Activated T-cell treated with anti-CD3 and anti-CD28 coated beads, Interleukin-2, amount 50 U/mL, for 24 hours (primary cell): ENCODE measurements around the gene BAZ2A.
"Not testable (repeated sequence)": the region's sequence is repeated elsewhere in the genome, so short reads cannot be mapped to it uniquely, and the experiment has no call there.

Experiments
- DNase-seq: peaks from one replicate; pipeline ENCODE4 v3.0.0-alpha.2; 2020
- H3K27ac Mint-ChIP-seq: 2 replicates; pipeline ENCODE4 v1.8.0; 2020; ENCODE audit warnings: mild to moderate bottlenecking, mixed read lengths
- H3K27me3 Mint-ChIP-seq: 2 replicates; pipeline ENCODE4 v1.8.0; 2020; ENCODE audit warnings: mixed read lengths
- H3K36me3 Mint-ChIP-seq: 2 replicates; pipeline ENCODE4 v1.8.0; 2020; ENCODE audit warnings: low read depth, mixed read lengths
- H3K4me1 Mint-ChIP-seq: 2 replicates; pipeline ENCODE4 v1.8.0; 2020; ENCODE audit warnings: low read depth, mixed read lengths
- H3K4me3 Mint-ChIP-seq: 2 replicates; pipeline ENCODE4 v1.8.0; 2020; ENCODE audit warnings: mild to moderate bottlenecking, moderate library complexity, mixed read lengths
- H3K9me3 Mint-ChIP-seq: 2 replicates; pipeline ENCODE4 v1.8.0; 2020; ENCODE audit warnings: mixed read lengths

Gene BAZ2A

DNA sequence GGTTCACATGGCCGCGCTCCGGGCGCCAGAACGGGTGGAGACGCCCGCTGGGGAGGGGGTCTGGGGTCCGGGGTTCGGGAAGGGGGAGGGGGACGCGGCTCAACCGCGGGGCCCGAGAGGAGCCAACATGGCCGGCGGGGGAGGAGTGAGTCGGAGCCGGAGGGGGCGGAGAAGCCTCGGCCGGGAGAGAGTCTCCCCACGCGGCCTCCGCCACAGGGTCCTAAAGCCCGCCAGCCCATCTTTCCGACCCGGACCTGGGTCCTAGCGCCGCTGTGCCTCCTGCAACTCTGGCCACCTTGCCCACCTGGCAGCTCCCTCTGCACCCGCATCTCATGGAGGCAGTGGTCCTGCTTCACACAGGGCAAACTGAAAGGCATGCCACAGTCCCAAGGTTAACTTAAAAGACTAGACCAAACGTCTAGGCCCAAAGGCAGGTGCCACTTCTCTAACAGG, at the start of gene BAZ2A:
Gene BAZ2A, minus strand, starts transcription at position 147 of the 453 bp plus-strand sequence. CDS start 12,796 bp downstream, outside the sequence.
- Mint-ChIP-seq H3K27me3 (no peaks in the 10 kb centered on the region), H3K9me3 (no peaks in the 10 kb centered on the region), H3K27ac (peak within 1 kb of the TSS; percentile 90), H3K36me3 (peaks cover 41% of the 10 kb centered on the region), H3K4me1 (peaks cover 77% of the 10 kb centered on the region), H3K4me3 (peak within 1 kb of the TSS; percentile 95)
- peak; percentile 88 for DNase-seq

- peak; percentile 20 for DNase-seq
- peak overlapping the region; percentile 89 for H3K27ac Mint-ChIP-seq
- H3K27me3 Mint-ChIP-seq, result no peaks in the 10 kb centered on the region
- peaks cover 76% of the 10 kb centered on the region for H3K4me1 Mint-ChIP-seq
- peak overlapping the region; percentile 36 for H3K4me3 Mint-ChIP-seq
- peaks cover 85% of the 10 kb centered on the region for H3K36me3 Mint-ChIP-seq
- no peaks in the 10 kb centered on the region for H3K9me3 Mint-ChIP-seq
Observed at GRCh38 chr12:56678852-56679251, 48.7 kb upstream of the BAZ2A start.

DNA sequence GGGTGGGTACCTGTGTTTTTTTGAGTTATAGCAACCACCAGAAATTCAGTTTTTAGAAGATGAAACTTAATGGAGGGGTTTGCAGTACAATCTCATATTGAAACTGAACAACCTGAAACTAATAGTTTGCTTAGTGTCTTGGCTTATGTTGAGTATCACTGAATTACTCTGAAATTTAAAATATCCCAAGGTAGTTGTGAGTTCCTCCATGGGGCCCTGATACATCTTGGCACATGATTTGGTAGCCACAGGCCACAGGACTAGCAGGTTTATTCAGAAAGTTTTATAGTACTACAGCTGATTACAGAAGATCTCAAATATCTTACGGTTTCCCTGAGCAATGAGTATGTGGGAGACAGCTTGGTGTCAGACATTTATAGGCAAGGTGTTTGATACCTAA, 47.6 kb upstream of the BAZ2A start:
- H3K27me3 Mint-ChIP-seq, result no peaks in the 10 kb centered on the region
- peak overlapping the region; percentile 86 for H3K27ac Mint-ChIP-seq
- peaks cover 85% of the 10 kb centered on the region for H3K36me3 Mint-ChIP-seq
- peaks cover 78% of the 10 kb centered on the region for H3K4me1 Mint-ChIP-seq
- H3K4me3 Mint-ChIP-seq, result peak overlapping the region; percentile 19
- H3K9me3 Mint-ChIP-seq, result no peaks in the 10 kb centered on the region
- peak; percentile 27 for DNase-seq

DNA sequence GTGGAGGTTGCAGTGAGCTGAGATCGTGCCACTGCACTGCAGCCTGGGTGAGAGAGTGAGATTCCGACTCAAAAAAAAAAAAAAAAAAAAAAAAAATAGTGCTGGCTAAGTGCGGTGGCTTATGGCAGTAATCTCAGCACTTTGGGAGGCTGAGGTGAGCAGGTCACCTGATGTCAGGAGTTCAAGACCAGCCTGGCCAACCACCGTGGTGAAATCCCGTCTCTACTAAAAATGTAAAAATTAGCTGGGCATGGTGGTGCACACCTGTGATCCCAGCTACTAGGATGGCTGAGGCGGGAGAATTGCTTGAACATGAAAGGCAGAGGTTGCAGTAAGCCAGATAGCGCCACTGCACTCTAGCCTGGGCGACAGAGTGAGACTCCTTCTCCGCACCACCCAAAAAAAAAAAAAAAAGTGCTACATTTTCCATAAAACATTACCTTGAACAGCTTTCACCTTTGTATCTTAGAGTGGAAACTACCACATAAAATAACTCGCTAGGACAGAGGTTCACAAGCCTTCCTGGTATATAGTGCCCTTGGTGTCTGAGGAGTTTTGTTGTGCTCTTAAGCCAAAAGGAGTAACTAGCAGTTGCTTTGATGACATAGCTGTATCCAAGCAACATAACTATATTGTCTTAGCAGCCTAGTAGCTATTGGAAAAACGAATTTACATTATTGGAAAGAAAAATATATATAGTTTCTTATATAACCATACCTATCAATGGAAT, 46.9 kb upstream of the BAZ2A start:
- Mint-ChIP-seq H3K27me3 (no peaks in the 10 kb centered on the region), H3K4me3 (no peak overlapping the region), H3K36me3 (peaks cover 85% of the 10 kb centered on the region), H3K9me3 (no peaks in the 10 kb centered on the region), H3K27ac (peak overlapping the region; percentile 74), H3K4me1 (peaks cover 78% of the 10 kb centered on the region)
- DNase-seq, result peak; percentile 28

DNA sequence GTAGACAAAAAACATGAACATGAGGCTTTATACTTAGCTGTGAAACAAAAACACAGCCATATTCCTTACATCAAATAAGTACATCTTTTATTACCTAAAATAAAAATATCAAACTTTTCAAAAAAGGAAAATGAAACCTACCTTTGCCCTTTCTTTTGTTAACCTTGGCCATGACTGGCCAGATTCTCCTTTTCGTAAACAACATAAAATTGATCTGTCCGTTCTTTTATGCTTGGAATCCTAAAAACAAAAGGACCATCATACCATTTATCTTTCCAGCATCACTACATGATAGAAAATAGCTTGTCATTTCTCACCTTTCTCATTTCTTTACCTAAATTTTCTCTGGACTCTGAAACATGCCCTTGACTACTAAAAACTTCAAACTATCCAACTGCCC, 41.5 kb upstream of the BAZ2A start:
- Mint-ChIP-seq H3K36me3 (peaks cover 90% of the 10 kb centered on the region), H3K4me3 (no peak overlapping the region), H3K9me3 (no peaks in the 10 kb centered on the region), H3K27ac (peak overlapping the region; percentile 65), H3K4me1 (peaks cover 71% of the 10 kb centered on the region), H3K27me3 (no peaks in the 10 kb centered on the region)
- DNase-seq, result no peak

- Mint-ChIP-seq H3K4me1 (peaks cover 69% of the 10 kb centered on the region), H3K9me3 (no peaks in the 10 kb centered on the region), H3K4me3 (no peak overlapping the region), H3K27ac (peak overlapping the region; percentile 63), H3K36me3 (peaks cover 90% of the 10 kb centered on the region), H3K27me3 (no peaks in the 10 kb centered on the region)
- no peak for DNase-seq
Observed at GRCh38 chr12:56670836-56671235, 40.7 kb upstream of the BAZ2A start.

GRCh38 chr12:56668197-56668457, 38.0 kb upstream of the BAZ2A start:
- Mint-ChIP-seq H3K27ac (peak overlapping the region; percentile 87), H3K9me3 (no peaks in the 10 kb centered on the region), H3K36me3 (peaks cover 99% of the 10 kb centered on the region), H3K27me3 (no peaks in the 10 kb centered on the region), H3K4me1 (peaks cover 63% of the 10 kb centered on the region), H3K4me3 (no peak overlapping the region)
- DNase-seq, result no peak

DNA sequence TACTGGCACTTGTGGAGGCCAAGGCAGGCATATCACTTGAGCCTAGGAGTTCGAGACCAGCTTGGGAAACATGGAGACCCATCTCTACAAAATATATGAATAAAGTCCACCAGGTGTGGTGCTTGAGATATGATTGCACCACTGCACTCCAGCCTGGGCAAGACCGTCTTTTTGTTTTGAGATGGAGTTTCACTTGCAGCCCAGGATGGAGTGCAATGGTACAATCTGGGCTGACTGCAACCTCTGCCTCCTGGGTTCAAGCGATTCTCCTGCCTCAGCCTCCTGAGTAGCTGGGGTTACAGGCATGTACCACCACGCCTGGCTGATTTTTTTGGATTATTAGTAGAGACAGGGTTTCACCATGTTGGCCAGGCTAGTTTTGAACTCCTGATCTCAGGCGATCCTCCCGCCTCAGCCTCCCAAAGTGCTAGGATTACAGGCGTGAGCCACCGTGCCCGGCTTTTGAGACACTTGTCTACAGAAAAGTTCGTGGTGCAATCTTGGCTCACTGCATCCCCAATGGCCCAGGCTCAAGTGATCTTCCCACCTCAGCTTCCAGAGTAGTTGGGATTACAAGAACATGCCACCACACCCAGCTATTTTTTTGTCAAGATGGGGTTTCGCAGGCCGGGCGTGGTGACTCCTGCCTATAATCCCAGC, 32.0 kb upstream of the BAZ2A start:
- Mint-ChIP-seq H3K36me3 (peaks cover 56% of the 10 kb centered on the region), H3K4me3 (no peak overlapping the region), H3K27ac (peak overlapping the region; percentile 52), H3K9me3 (no peaks in the 10 kb centered on the region), H3K27me3 (no peaks in the 10 kb centered on the region), H3K4me1 (peaks cover 45% of the 10 kb centered on the region)
- no peak for DNase-seq

- peaks cover 46% of the 10 kb centered on the region for H3K4me1 Mint-ChIP-seq
- H3K36me3 Mint-ChIP-seq, result peaks cover 50% of the 10 kb centered on the region
- DNase-seq, result no peak
Observed at GRCh38 chr12:56661560-56661959, 31.4 kb upstream of the BAZ2A start.

DNA sequence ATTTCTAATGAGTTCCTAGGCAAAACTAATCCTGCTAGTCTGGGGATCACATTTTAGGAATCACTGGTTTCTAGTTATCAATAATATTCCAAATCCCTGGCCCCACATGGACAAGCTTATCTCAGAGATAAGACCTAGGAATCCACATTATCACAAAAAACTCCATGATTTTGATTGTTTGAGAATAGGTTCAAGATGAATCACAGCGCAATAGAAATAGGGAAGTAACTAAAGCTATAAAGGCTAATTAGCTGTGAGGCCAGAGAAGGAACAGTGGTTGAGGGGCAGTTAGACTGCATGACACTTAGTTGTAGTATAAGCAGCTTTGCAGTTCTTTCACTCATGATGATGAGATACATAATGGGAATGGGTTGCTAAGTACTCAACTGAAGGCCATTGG, 28.8 kb upstream of the BAZ2A start:
- peak overlapping the region; percentile 13 for H3K27ac Mint-ChIP-seq
- no peak for DNase-seq
- peaks cover 36% of the 10 kb centered on the region for H3K4me1 Mint-ChIP-seq
- no peak overlapping the region for H3K4me3 Mint-ChIP-seq
- H3K27me3 Mint-ChIP-seq, result no peaks in the 10 kb centered on the region
- H3K36me3 Mint-ChIP-seq, result peaks cover 24% of the 10 kb centered on the region
- H3K9me3 Mint-ChIP-seq, result peaks cover 3% of the 10 kb centered on the region

More at GRCh38 chr12:56661560-56661959, 31.4 kb upstream of the BAZ2A start:
- H3K9me3 Mint-ChIP-seq, result no peaks in the 10 kb centered on the region
- peak overlapping the region; percentile 52 for H3K27ac Mint-ChIP-seq
- no peak overlapping the region for H3K4me3 Mint-ChIP-seq
- no peaks in the 10 kb centered on the region for H3K27me3 Mint-ChIP-seq

DNA sequence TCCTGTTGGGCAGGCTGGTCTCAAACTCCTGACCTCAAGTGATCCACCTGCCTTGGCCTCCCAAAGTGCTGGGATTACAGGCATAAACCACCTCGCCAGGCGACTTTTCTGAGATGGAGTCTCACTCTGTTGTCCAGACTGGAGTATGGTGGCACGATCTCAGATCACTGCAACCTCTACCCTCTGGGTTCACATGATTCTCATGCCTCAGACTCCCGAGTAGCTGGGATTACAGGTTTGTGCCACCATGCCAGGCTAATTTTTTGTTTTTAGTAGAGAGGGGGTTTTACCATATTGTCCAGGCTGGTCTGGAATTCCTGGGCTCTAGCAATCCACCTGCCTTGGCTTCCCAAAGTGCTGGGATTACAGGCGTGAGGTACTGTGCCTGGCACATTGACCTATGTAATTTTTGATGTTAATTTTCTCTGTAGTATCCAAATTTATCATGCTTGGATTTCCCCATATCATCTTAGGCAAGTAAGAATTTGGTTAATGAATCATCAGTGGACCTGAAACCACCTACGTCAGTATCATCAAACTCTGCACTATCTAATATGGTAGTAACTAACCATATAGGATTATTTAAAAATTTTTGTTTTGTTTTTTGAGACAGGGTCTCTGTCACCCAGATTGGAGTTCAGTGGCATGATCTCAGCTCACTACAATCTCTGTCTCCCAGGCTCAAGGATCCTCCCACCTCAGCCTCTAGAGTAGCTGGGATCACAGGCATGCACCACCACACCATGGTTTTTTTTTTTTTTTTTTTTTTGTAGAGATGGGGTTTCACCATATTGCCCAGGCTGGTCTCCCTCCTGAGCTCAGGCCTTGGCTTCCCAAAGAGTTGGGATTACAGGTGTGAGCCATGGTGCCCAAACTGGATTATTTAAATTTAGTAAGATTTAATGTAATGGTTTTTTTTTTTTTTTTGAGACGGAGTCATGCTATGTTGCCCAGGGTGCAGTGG, 27.6 kb upstream of the BAZ2A start:
- peaks cover 15% of the 10 kb centered on the region for H3K36me3 Mint-ChIP-seq
- peaks cover 9% of the 10 kb centered on the region for H3K9me3 Mint-ChIP-seq
- peak overlapping the region; percentile 87 for H3K27ac Mint-ChIP-seq
- peak overlapping the region; percentile 44 for H3K4me3 Mint-ChIP-seq
- H3K27me3 Mint-ChIP-seq, result no peaks in the 10 kb centered on the region
- no peak for DNase-seq
- H3K4me1 Mint-ChIP-seq, result peaks cover 27% of the 10 kb centered on the region

- H3K36me3 Mint-ChIP-seq, H3K27me3 Mint-ChIP-seq, H3K27ac Mint-ChIP-seq, H3K4me3 Mint-ChIP-seq, H3K9me3 Mint-ChIP-seq, DNase-seq: not testable (repeated sequence)
- H3K4me1 Mint-ChIP-seq, result peaks cover 15% of the 10 kb centered on the region
Observed at GRCh38 chr12:56653781-56654180, 23.7 kb upstream of the BAZ2A start.

DNA sequence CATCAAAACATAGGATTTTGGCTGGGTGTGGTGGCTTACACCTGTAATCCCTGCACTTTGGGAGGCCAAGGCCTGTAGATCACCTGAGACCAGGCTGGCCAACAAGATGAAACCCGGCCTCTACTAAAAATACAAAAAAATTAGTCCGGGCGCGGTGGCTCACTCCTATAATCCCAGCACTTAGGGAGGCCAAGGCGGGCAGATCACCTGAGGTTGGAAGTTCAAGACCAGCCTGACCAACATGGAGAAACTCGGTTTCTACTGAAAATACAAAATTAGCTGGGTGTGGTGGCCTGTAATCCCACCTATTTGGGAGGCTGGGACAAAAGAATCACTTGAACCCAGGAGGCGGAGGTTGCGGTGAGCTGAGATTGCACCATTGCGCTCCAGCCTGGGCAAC, 17.9 kb upstream of the BAZ2A start:
- DNase-seq, H3K4me3 Mint-ChIP-seq, H3K9me3 Mint-ChIP-seq, H3K27me3 Mint-ChIP-seq: not testable (repeated sequence)
- Mint-ChIP-seq H3K36me3 (peaks cover 31% of the 10 kb centered on the region), H3K4me1 (peaks cover 24% of the 10 kb centered on the region), H3K27ac (peak overlapping the region; percentile 40)

- H3K36me3 Mint-ChIP-seq, result peaks cover 44% of the 10 kb centered on the region
- peaks cover 37% of the 10 kb centered on the region for H3K4me1 Mint-ChIP-seq
- no peaks in the 10 kb centered on the region for H3K27me3 Mint-ChIP-seq
- H3K4me3 Mint-ChIP-seq, result peak within 1 kb of the TSS; percentile 99
- peak; percentile 88 for DNase-seq
- H3K9me3 Mint-ChIP-seq, result no peaks in the 10 kb centered on the region
- peak within 1 kb of the TSS; percentile 94 for H3K27ac Mint-ChIP-seq
Observed at GRCh38 chr12:56645717-56646446, 15.8 kb upstream of the BAZ2A start, which contains the start of gene ATP5F1B. Gene ATP5F1B, minus strand, starts transcription at chr12:56645984. Its CDS starts 21 bp downstream, at chr12:56645963.
